TTC549 (cell line): ENCODE measurements around the gene UBR4.

Source experiments
- FAIRE-seq: peaks from 2 replicates; lab custom pipeline; 2012; peaks lifted over from hg19 to GRCh38; lab: Jason Lieb, UNC

Gene UBR4

GRCh38 chr1:19035377-19036040, 174.6 kb downstream of the UBR4 start:
- FAIRE-seq = no peak

- no peak for FAIRE-seq
Observed at GRCh38 chr1:19034721-19035120, 175.3 kb downstream of the UBR4 start.

- FAIRE-seq = no peak
Observed at GRCh38 chr1:19033926-19034680, 176.0 kb downstream of the UBR4 start.

- FAIRE-seq = no peak
Observed at GRCh38 chr1:19033515-19033839, 176.6 kb downstream of the UBR4 start.

- FAIRE-seq = no peak
Observed at GRCh38 chr1:19032701-19033514, 177.2 kb downstream of the UBR4 start.

GRCh38 chr1:19032413-19032695, 177.7 kb downstream of the UBR4 start:
- FAIRE-seq = no peak

- FAIRE-seq = no peak
Observed at GRCh38 chr1:19029191-19030085, 180.6 kb downstream of the UBR4 start.

GRCh38 chr1:19028546-19029129, 181.4 kb downstream of the UBR4 start:
- FAIRE-seq = no peak

GRCh38 chr1:19028110-19028509, 182.0 kb downstream of the UBR4 start:
- no peak for FAIRE-seq
